Psoas muscle (tissue), 8 donors: Measurements from ENCODE around the gene ARL8A. TPM values are rescaled to one million over a fixed set of nuclear protein-coding genes. Genes with fewer than 3 reads are reported as not detected.
A peak's percentile ranks its signal among the peaks of the same experiment; 100 is the strongest.

Source experiments
- ATAC-seq, 4 donors: fragments of 200-7000 bp; cut with Tn5 transposase; one replicate each; pipeline ENCODE4 v1.9.1; 2020; ENCODE audit warnings: moderate library complexity in 3 of 4, mild to moderate bottlenecking in 2 of 4
- DNase-seq, 2 donors: peaks; one replicate each; pipeline ENCODE4 v3.0.0-alpha.2; 2020
- H3K27ac ChIP-seq: fragments of 200-600 bp; one replicate; pipeline ENCODE4 v1.8.0; 2022
- H3K27me3 ChIP-seq, 3 donors: fragments of 200-600 bp in 1 of 3; one replicate each; pipeline versions ENCODE4 v1.6.1 to v1.8.0; 2013 to 2022; ENCODE audit warnings: low read length in 2 of 3, mild to moderate bottlenecking in 2 of 3, moderate library complexity in 1 of 3; ENCODE audit not compliant: insufficient read depth in 3 of 3
- H3K36me3 ChIP-seq, 2 donors: fragments of 200-600 bp in 1 of 2; one replicate each; pipeline versions ENCODE4 v1.6.1 to v1.8.0; 2013 to 2022; ENCODE audit warnings: low read depth in 1 of 2, mild to moderate bottlenecking in 1 of 2, moderate library complexity in 1 of 2; ENCODE audit not compliant: insufficient read depth in 1 of 2
- H3K4me1 ChIP-seq: fragments of 200-600 bp; one replicate; pipeline ENCODE4 v1.8.0; 2022
- H3K4me3 ChIP-seq: fragments of 200-600 bp; one replicate; pipeline ENCODE4 v1.8.0; 2022; ENCODE audit warnings: mild to moderate bottlenecking
- H3K9me3 ChIP-seq: fragments of 200-600 bp; one replicate; pipeline ENCODE4 v1.8.0; 2022
- CTCF ChIP-seq: fragments of 200-600 bp; IDR thresholded peaks from one replicate; pipeline ENCODE4 v1.8.0; 2022; ENCODE audit warnings: antibody characterized with exemption
- WGBS, 3 donors: extraction: QIAGEN DNeasy Blood & Tissue Kit; methylation state at CpG; one replicate each; pipeline versions ENCODE4 v1.1.6 to v1.1.7; 2013; 5-methylcytosine and 5-hydroxymethylcytosine counted together
- intact Hi-C, 2 donors: fragments of 100-400 bp; cut with DNase I; formaldehyde crosslinking; loops; one replicate each; pipeline versions ENCODE4 v1.11.0 to v1.14.2; 2022
- polyA plus RNA-seq, 3 donors: library from polyadenylated mRNA; stranded (reverse); fragments of 200-250 nt; gene quantifications; one replicate each; pipeline ENCODE4 v1.2.3, GENCODE V29; 2013
- total RNA-seq, 4 donors: library from RNA; stranded (reverse); fragmentation: NEBNext Ultra II Directional in 2 of 4; extraction: Animal tissue kit (Norgen Biotek cat#: 25700) in 2 of 4; gene quantifications; one replicate each; pipeline versions ENCODE4 v1.2.1 to v1.2.4, GENCODE V29; 2021 to 2023
- donor health status: healthy with polysubstance abuse.
- donor health status: DM: no; HTN: no; CAD: no; lungs with moderate emphysema.
- donor health status: Bipolar disorder and iron deficiency.
- donor health status: healthy.
- donor health status: DM: yes; HTN: yes; CAD: no.
- donor health status: DM: no; HTN: no; CAD: no.
- donor health status: DM: no; HTN: no; CAD: no.
- donor health status: DM: yes; HTN: yes; CAD: no.

Gene ARL8A
- total and polyA plus RNA-seq, 7 donors, result 26.6 to 70.6 (median 53.1) TPM

- Histone ChIP-seq H3K27ac (no peak overlapping the region), H3K4me1 (peaks cover 13% of the 10 kb centered on the region), H3K4me3 (no peak overlapping the region), H3K9me3 (no peaks in the 10 kb centered on the region), H3K27me3 (no peaks in the 10 kb centered on the region), H3K36me3 (peaks cover 0 to 54% of the 10 kb centered on the region in 2 donors)
- intact Hi-C loops, result loop anchor here in 1 of 2 donors (1.0 to 10.0 kb wide), 2 partner anchors 126 to 240 kb away; no protein-coding TSS in a partner anchor
- DNase-seq (peak in 1 of 2 donors; percentile 49), ATAC-seq (peak; percentile 73 to 81 (median 77))
- peak; percentile 83 for TF ChIP-seq CTCF
- WGBS, 3 donors, result 38 to 41% (median 39%) methylated on average over 14 to 15 of the region's 15 CpGs
These were observed 9.3 kb downstream of the ARL8A start for GRCh38 chr1:202135221-202135721.

- Histone ChIP-seq H3K27ac (peak overlapping the region; percentile 19), H3K4me3 (no peak overlapping the region), H3K4me1 (peaks cover 13% of the 10 kb centered on the region), H3K9me3 (no peaks in the 10 kb centered on the region), H3K27me3 (no peaks in the 10 kb centered on the region), H3K36me3 (peaks cover 0 to 54% of the 10 kb centered on the region in 2 donors)
- DNase-seq, result no peak
- 63 to 74% (median 70%) methylated on average over 12 to 13 of the region's 13 CpGs for WGBS, 3 donors
- intact Hi-C loops, result loop anchor here in 1 of 2 donors (1.0 to 10.0 kb wide), 2 partner anchors 125 to 240 kb away; no protein-coding TSS in a partner anchor
- TF ChIP-seq CTCF, result no peak
- no peak for ATAC-seq
These were observed 9.8 kb downstream of the ARL8A start for GRCh38 chr1:202134645-202135172.

- ATAC-seq (no peak), DNase-seq (no peak)
- no peak overlapping the region for H3K27ac ChIP-seq
- WGBS, 3 donors, result 85 to 98% (median 94%) methylated on average over 5 of the region's 5 CpGs
- intact Hi-C loops, result loop anchor here in 1 of 2 donors (10.0 kb wide), 1 partner anchor 239 kb away; no protein-coding TSS in a partner anchor
- no peak for TF ChIP-seq CTCF
- no peak overlapping the region for H3K4me3 ChIP-seq
- H3K27me3 ChIP-seq, result no peaks in the 10 kb centered on the region
- H3K4me1 ChIP-seq, result peaks cover 13% of the 10 kb centered on the region
- H3K36me3 ChIP-seq, result peaks cover 0 to 54% of the 10 kb centered on the region in 2 donors
- H3K9me3 ChIP-seq, result no peaks in the 10 kb centered on the region
These were observed 10.5 kb downstream of the ARL8A start for GRCh38 chr1:202133989-202134388.

DNA sequence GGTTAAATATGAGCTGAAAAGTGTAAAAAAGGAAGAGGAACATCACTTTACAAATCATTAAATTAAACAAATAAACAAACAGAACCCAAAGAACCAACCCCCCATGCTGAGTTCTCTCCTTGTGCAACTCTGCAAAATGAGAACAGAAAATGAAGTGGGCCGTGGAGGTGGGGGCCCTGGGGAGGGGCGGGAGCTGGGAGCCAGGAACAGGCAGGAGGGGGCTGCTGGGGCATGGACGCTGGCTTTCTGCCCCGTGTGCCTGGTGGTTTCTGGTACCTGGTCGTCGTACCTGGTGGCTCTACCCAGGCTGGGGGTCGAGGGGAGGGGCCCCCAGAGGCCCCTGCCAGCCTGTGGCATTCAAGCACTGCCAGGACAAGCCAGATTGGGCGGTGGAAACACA is 11.0 kb downstream of the ARL8A start:
- DNase-seq (no peak), ATAC-seq (no peak)
- WGBS, 3 donors, result 78 to 82% (median 79%) methylated on average over 8 of the region's 8 CpGs
- H3K9me3 ChIP-seq, result no peaks in the 10 kb centered on the region
- no peak overlapping the region for H3K27ac ChIP-seq
- H3K4me3 ChIP-seq, result no peak overlapping the region
- intact Hi-C loops, result loop anchor here in 1 of 2 donors (10.0 kb wide), 1 partner anchor 239 kb away; no protein-coding TSS in a partner anchor
- H3K4me1 ChIP-seq, result peaks cover 13% of the 10 kb centered on the region
- H3K27me3 ChIP-seq, result no peaks in the 10 kb centered on the region
- H3K36me3 ChIP-seq, result peaks cover 0 to 50% of the 10 kb centered on the region in 2 donors
- no peak for TF ChIP-seq CTCF
